PFSK-1 (cell line): ENCODE measurements around the gene SLC9A8.
A peak's percentile ranks its signal among the peaks of the same experiment; 100 is the strongest.

ENCODE experiments used
- FOXP2 ChIP-seq: optimal IDR thresholded peaks from 2 replicates; pipeline ENCODE3; 2011; ENCODE audit warnings: borderline replicate concordance, control low read depth, inconsistent platforms; ENCODE audit not compliant: insufficient read depth; ENCODE audit errors: extremely low read length, extremely low read depth
- POLR2AphosphoS5 ChIP-seq: IDR thresholded peaks from 2 replicates; pipeline ENCODE4 v1.6.1; 2012; ENCODE audit warnings: low read depth, mild to moderate bottlenecking, control low read depth, low read length, moderate library complexity
- SIN3A ChIP-seq: IDR thresholded peaks from 2 replicates; pipeline ENCODE4 v1.6.1; 2012; ENCODE audit warnings: mild to moderate bottlenecking, low read length, moderate library complexity, borderline replicate concordance; ENCODE audit not compliant: insufficient read depth
- TAF1 ChIP-seq: IDR thresholded peaks from 2 replicates; pipeline ENCODE4 v1.6.1; 2012; ENCODE audit warnings: low read length, control low read depth, borderline replicate concordance; ENCODE audit not compliant: insufficient read depth
- TF ChIP-seq, protein P1 (sequence below), 2 experiments: IDR thresholded peaks; 2 replicates each; pipeline versions ENCODE4 v1.6.1 to v1.8.0; 2011 to 2012; ENCODE audit warnings: low read depth in 2 of 2, low read length in 2 of 2, control low read depth in 1 of 2, inconsistent platforms in 1 of 2, mild to moderate bottlenecking in 1 of 2, moderate library complexity in 1 of 2; ENCODE audit not compliant: insufficient read depth in 1 of 2

The SLC9A8 gene

DNA sequence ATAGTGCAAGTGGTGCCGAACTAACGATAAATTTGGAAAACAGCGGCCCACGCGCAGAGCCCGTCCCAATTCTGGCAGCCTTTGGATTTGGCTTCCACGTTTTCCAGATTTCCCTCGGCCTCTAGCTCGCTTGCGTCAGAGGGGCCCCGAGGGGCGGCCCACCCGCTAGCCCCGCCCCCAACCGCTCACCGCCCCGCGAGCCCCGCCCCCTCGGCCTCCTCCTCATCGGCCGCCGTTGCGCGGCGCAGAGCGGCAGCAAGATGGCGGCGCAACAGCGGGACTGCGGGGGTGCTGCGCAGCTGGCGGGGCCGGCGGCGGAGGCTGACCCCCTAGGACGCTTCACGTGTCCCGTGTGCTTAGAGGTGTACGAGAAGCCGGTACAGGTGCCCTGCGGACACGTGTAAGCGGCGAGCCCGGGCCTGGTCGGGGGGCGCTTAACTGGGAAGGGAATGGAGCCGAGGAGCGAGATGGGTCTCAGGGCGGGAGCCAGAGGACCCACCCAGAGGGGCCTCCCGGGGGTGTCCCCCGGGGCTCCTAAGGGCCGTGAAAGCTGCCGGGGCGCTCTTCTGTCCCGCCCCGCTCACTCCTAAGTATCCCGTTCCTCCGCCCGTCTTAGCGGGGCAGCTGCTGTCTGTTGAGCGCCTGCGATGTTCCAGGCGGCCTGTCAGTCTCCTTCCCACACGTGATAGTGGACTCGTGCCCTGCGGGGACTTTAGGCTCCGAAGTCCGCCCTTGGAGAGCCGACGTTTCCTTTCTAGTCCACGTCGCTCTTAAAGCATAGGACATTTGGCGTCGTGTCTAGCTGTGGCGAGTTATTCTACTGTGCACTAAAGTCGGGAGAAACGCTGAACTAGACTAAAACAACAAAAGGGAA is 123.8 kb downstream of the SLC9A8 start, which contains the start of gene RNF114:
Gene RNF114 (plus strand): TSS at position 245 of the 874 bp plus-strand sequence. CDS start 16 bp downstream, at position 261.
- peak; percentile 72 for TF ChIP-seq FOXP2
- TF ChIP-seq SIN3A: no peak
- peak; percentile 86 for TF ChIP-seq POLR2AphosphoS5
- TF ChIP-seq, protein P1, sequence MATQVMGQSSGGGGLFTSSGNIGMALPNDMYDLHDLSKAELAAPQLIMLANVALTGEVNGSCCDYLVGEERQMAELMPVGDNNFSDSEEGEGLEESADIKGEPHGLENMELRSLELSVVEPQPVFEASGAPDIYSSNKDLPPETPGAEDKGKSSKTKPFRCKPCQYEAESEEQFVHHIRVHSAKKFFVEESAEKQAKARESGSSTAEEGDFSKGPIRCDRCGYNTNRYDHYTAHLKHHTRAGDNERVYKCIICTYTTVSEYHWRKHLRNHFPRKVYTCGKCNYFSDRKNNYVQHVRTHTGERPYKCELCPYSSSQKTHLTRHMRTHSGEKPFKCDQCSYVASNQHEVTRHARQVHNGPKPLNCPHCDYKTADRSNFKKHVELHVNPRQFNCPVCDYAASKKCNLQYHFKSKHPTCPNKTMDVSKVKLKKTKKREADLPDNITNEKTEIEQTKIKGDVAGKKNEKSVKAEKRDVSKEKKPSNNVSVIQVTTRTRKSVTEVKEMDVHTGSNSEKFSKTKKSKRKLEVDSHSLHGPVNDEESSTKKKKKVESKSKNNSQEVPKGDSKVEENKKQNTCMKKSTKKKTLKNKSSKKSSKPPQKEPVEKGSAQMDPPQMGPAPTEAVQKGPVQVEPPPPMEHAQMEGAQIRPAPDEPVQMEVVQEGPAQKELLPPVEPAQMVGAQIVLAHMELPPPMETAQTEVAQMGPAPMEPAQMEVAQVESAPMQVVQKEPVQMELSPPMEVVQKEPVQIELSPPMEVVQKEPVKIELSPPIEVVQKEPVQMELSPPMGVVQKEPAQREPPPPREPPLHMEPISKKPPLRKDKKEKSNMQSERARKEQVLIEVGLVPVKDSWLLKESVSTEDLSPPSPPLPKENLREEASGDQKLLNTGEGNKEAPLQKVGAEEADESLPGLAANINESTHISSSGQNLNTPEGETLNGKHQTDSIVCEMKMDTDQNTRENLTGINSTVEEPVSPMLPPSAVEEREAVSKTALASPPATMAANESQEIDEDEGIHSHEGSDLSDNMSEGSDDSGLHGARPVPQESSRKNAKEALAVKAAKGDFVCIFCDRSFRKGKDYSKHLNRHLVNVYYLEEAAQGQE (IDR thresholded peaks at IDR 0.05; ENCODE audit: insufficient read depth in 1 of 2, low read depth in 2 of 2, low read length in 2 of 2): peak in 1 of 2 experiments; percentile 44; a peak in 2 of 4 replicates
- peak; percentile 84; the same call in 1 of the 2 replicates for TF ChIP-seq TAF1

DNA sequence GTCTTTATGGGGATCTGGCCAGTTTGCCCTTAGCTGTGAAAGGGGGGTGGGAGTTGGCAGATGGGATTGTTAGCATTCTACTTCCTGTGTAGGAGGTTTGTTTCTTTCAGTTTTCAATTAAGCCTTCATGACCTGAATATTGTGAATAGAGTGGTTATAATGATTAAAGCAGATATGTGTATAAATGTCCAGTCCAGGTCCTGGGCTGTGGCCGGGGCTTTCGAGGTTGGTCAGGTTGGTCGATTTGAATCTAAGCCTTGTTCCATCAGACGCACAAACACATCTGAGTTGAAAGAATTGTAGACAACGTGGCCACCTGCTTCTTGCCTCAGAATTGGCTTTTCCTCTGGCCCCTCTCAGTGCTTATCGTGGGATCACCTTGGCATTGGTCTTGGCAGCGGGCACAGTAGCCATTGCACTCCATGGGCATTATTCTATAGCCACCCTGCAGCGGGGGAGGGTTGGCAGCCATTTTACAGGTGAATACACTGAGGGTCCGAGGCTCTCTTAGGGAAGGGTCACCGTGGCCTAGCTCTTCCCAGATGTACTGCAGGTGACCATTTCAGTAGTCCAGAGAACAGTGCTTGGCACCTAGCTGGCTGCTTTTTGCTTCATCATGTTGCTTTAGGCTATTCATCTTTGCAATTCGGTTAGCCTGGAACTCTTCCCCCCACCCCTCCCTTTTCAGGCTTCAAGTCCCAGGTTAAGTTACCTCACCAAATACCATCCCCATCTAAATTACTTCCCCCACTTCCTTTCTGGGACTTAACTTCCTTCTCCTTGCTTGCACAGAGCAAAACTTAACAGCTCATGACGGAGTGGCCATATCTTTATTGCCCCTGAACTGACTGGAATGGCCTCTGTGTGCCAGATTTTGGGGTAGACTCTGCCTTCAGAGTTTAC is 124.7 kb downstream of the SLC9A8 start:
- TF ChIP-seq, protein P1 (IDR thresholded peaks at IDR 0.05; ENCODE audit: insufficient read depth in 1 of 2, low read depth in 2 of 2, low read length in 2 of 2): no peak
- TF ChIP-seq POLR2AphosphoS5: peak; percentile 37; the same call in 1 of the 2 replicates

DNA sequence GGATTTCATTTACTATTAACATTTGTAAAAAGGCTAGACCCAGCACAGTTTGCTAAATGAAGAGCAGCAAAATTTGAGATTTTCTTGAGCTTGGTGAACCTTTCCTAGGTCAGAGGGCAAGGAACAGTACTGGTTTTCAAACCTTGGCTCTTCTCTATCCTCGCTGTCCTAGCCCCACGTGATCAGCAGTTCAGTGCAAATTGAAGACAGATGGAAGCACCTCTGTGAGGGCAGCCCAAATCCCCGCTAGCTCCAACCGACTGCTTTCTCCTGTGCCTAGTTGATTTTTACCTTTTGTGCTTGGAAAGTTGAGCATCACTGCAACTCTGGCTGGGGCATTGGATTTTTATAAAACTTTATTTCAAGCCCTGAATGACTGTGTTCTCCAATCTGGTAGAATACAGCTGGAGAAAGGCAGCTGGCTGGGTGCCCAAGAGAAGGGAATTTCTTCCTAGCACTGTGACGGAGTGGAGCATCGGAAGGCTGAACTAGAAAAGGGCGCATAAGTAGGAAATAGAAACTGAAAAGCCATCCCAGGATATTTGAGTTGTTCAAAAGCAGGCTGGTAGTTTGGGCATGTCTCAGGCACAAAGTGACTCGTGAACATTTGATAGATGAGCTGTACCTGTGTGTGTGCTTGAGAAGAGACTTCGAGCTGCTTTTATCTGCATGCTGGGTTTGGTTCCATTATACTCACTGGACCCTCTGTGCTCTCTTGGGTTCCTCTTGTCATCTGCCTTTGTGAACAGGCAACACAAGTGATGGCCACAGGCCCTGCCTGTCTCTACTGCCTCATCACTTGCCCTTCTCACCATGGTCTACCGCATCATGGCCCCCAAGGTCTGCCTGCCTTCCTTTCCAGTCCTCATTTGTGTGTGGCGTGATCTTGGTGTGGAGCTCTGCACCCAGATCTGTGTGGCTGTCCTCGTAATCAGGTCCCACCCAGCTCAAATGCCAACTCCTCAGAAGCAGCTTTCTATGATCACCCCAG is 125.8 kb downstream of the SLC9A8 start:
- TF ChIP-seq SIN3A: no peak
- TF ChIP-seq FOXP2: no peak

DNA sequence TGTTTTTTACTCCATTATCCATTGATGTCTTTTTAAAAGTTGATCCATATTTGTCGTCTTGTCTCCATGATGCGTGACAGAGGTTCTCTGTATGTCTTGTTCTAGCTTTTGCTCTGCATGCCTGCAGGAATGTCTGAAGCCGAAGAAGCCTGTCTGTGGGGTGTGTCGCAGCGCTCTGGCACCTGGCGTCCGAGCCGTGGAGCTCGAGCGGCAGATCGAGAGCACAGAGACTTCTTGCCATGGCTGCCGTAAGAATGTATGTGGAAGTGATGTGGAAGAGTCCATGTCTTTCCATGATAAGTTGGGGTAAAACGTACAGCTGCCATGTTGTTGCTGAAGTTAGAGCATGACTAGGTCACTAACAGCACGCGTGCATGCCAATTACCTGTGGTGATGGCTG is 128.8 kb downstream of the SLC9A8 start:
- TF ChIP-seq TAF1 (no peak), POLR2AphosphoS5 (no peak), SIN3A (no peak), FOXP2 (no peak)
- TF ChIP-seq, protein P1 (IDR thresholded peaks at IDR 0.05; ENCODE audit: insufficient read depth in 1 of 2, low read depth in 2 of 2, low read length in 2 of 2): no peak
